ENCODE measurements around the gene GP1BA.
"Not testable (repeated sequence)": the region's sequence is repeated elsewhere in the genome, so short reads cannot be mapped to it uniquely, and the experiment has no call there.

Gene GP1BA

DNA sequence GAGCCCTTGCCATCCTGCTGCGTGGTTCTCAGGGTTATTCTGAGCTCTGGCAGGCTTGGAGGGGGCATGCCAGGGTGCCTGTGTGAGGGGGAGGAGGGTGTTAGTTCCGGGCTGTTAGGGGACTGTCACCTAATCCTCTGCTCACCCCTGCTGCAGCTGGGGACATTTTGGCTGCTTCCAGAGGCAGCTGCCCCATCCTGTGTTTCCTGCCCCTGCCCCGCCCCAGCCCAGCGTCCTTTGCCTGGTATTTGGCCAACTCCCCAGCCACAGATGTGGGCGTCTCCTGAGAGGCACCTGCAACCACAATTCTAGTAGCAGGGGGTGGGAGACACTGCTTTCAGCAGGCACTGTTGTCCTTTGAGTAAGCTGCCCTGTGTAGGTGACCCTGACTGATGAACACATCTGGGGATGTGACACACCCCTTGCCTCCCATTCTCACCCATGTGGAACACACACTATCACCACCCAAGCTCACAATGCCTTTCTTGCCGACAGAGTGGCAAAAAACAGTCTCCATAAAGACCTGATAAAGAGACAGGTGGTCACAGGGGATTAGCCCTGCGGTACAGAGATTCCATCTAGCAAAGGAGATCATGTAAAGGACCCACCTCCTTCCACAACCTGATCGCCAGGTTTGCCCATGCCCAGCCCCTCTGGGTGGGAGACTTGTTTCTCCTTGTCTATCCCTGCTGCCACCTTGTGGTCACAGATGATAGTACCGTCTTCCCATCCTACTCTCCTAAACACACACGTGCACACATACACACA, 28.8 kb upstream of the GP1BA start, which contains the start of gene CHRNE:
Gene CHRNE (minus strand): TSS at position 48 of the 768 bp plus-strand sequence. CDS start 35 bp downstream, at position 13.
- TF ChIP-seq, protein P1, sequence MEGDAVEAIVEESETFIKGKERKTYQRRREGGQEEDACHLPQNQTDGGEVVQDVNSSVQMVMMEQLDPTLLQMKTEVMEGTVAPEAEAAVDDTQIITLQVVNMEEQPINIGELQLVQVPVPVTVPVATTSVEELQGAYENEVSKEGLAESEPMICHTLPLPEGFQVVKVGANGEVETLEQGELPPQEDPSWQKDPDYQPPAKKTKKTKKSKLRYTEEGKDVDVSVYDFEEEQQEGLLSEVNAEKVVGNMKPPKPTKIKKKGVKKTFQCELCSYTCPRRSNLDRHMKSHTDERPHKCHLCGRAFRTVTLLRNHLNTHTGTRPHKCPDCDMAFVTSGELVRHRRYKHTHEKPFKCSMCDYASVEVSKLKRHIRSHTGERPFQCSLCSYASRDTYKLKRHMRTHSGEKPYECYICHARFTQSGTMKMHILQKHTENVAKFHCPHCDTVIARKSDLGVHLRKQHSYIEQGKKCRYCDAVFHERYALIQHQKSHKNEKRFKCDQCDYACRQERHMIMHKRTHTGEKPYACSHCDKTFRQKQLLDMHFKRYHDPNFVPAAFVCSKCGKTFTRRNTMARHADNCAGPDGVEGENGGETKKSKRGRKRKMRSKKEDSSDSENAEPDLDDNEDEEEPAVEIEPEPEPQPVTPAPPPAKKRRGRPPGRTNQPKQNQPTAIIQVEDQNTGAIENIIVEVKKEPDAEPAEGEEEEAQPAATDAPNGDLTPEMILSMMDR (IDR thresholded peaks at IDR 0.05; ENCODE audit: insufficient read depth, low read length, poor library complexity, severe bottlenecking), result peak; percentile 73
- Histone ChIP-seq H3K4me3 (replicated peaks; ENCODE audit: low read depth, low read length) (no peak within 1 kb of the TSS), H3K27me3 (replicated peaks; ENCODE audit: control insufficient read depth, insufficient read depth, low read length) (no peaks in the 10 kb centered on the region), H3K36me3 (ENCODE audit: control insufficient read depth, insufficient read depth, low read length) (no peaks in the 10 kb centered on the region)
- peak; percentile 56 for DNase-seq (ENCODE audit: extremely low read depth, insufficient read length)

DNA sequence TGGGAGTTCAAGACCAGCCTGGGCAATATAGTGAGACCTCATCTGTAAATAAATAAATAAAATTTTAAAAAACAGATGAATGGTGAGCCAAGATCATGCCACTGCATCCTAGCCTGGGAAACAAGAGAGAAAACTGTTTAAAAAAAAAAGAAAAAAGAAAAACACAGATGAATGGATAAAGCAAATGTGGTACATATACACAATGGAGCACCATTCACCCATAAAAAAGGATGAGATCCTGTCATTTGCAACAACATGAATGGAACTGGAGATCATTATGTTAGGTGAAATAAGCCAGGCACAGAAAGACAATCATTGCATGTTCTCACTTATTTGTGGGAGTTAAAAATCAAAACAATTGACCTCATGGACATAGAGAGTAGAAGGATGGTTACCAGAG, 25.4 kb upstream of the GP1BA start:
- not testable (repeated sequence) for H3K36me3 ChIP-seq (ENCODE audit: control insufficient read depth, insufficient read depth, low read length); DNase-seq (ENCODE audit: extremely low read depth, insufficient read length); H3K4me3 ChIP-seq (replicated peaks; ENCODE audit: low read depth, low read length); H3K27me3 ChIP-seq (replicated peaks; ENCODE audit: control insufficient read depth, insufficient read depth, low read length)

DNA sequence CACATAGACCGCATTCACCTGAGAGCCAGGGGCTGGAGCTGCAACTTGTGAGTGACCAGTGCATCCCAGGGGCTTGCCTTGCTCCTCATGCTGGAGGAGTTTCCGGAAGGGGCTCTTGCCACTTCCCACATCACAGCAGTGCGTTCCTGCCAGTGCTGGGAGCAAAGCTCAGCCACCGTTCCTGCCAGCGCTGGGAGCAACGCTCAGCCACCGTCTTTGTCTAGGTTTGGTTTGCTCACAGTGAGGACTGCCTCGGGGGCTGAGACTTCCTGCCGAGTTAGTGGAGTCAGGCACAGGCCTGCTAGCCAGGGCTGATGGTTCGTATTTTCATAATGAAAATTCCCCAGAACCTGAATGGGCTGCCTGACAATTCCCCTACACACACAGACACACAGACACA, 23.8 kb upstream of the GP1BA start:
- TF ChIP-seq, protein P1 (IDR thresholded peaks at IDR 0.05; ENCODE audit: insufficient read depth, low read length, poor library complexity, severe bottlenecking), result no peak
- Histone ChIP-seq H3K4me3 (replicated peaks; ENCODE audit: low read depth, low read length) (no peak overlapping the region), H3K27me3 (replicated peaks; ENCODE audit: control insufficient read depth, insufficient read depth, low read length) (no peaks in the 10 kb centered on the region), H3K36me3 (ENCODE audit: control insufficient read depth, insufficient read depth, low read length) (no peaks in the 10 kb centered on the region)
- DNase-seq (ENCODE audit: extremely low read depth, insufficient read length), result no peak

DNA sequence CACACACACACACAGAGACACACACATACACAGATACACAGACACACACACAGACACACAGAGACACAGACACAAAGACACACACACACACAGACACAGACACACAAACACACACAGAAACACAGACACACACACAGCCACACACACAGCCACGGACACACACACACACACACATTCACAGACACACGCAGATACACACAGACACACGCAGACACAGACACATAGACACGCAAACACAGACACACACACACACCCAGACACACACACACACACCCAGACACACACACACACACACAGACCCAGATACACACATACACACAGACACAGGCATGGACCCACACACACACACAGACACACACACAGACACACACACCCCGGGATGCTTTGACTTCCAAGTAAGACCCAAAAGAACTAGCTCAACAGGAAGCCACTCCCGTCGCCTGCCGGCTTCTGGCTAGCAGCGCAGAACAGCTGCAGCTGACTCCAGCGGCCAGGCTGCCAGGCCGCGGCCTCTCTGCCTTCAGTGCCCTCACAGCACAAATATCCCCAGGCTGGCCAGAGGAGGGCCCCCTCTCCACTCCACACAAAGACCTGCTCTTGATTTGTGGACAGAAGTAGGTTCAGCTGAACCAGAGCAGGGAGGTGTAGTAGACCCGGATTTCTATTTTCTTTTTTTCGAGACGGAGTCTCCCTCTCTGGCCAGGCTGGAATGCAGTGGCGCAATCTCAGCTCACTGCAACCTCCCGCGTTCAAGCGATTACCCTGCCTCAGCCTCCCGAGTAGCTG, 23.2 kb upstream of the GP1BA start:
- peak; percentile 79 for DNase-seq (ENCODE audit: extremely low read depth, insufficient read length)
- Histone ChIP-seq H3K36me3 (ENCODE audit: control insufficient read depth, insufficient read depth, low read length) (no peaks in the 10 kb centered on the region), H3K27me3 (replicated peaks; ENCODE audit: control insufficient read depth, insufficient read depth, low read length) (no peaks in the 10 kb centered on the region), H3K4me3 (replicated peaks; ENCODE audit: low read depth, low read length) (no peak overlapping the region)
- TF ChIP-seq, protein P1 (IDR thresholded peaks at IDR 0.05; ENCODE audit: insufficient read depth, low read length, poor library complexity, severe bottlenecking), result peak; percentile 80

DNA sequence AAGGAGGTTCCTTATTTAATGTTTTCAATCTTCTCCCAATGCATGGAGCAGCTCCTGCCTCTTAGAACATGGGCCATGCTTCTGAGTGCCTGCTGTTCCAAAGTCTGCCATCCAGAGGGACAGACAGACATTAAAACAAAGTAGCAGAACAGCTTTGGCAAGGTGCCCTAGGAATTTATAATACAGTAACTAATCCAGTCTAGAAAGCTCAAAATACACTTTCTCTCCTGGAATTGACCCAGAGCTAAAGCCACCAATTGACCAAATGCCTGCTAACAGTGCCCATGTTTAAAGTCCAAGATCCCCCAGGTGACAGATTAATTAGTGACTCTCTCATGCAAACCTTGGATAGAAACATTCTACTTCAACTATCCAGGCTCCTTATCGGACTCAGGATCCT, 18.1 kb upstream of the GP1BA start:
- H3K4me3 ChIP-seq (replicated peaks; ENCODE audit: low read depth, low read length), result no peak overlapping the region
- H3K27me3 ChIP-seq (replicated peaks; ENCODE audit: control insufficient read depth, insufficient read depth, low read length), result no peaks in the 10 kb centered on the region
- H3K36me3 ChIP-seq (ENCODE audit: control insufficient read depth, insufficient read depth, low read length), result no peaks in the 10 kb centered on the region
- no peak for DNase-seq (ENCODE audit: extremely low read depth, insufficient read length)
- TF ChIP-seq, protein P1 (IDR thresholded peaks at IDR 0.05; ENCODE audit: insufficient read depth, low read length, poor library complexity, severe bottlenecking), result no peak

DNA sequence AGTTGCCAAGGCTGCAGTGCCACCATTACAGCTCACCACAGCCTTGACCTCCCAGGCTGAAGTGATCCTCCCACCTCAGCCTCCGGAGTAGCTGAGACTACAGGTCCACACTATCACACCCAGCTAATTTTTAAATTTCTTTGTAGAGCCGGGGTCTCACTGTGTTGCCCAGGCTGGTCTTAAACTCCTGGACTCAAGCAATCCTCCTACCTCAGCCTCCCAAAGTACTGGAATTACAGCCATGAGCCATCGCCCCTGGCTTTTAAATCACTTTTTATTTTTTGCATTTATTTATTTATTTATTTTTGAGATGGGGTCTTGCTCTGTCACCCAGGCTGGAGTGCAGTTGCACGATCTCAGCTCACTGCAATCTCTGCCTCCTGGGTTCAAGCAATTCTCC, 17.5 kb upstream of the GP1BA start:
- H3K4me3 ChIP-seq (replicated peaks; ENCODE audit: low read depth, low read length); DNase-seq (ENCODE audit: extremely low read depth, insufficient read length); H3K27me3 ChIP-seq (replicated peaks; ENCODE audit: control insufficient read depth, insufficient read depth, low read length): not testable (repeated sequence)

More for the DNA sequence above, 17.5 kb upstream of the GP1BA start:
- not testable (repeated sequence) for H3K36me3 ChIP-seq (ENCODE audit: control insufficient read depth, insufficient read depth, low read length)

Measured in GM06990 (cell line).